NCI-H774 (cell line): Measurements from ENCODE around the gene MEIS2.
"Not testable (repeated sequence)": the region's sequence is repeated elsewhere in the genome, so short reads cannot be mapped to it uniquely, and the experiment has no call there.

Source experiments
- DNase-seq: peaks from one replicate; lab custom pipeline; 2025; lab: John Stamatoyannopoulos, UW

MEIS2 gene

GRCh38 chr15:37008205-37008604 lies 92.1 kb downstream of the MEIS2 start:
- DNase-seq: no peak

GRCh38 chr15:37007301-37007700 lies 93.0 kb downstream of the MEIS2 start:
- no peak for DNase-seq

- DNase-seq: no peak
Measured at GRCh38 chr15:37004981-37005735, 95.2 kb downstream of the MEIS2 start.

GRCh38 chr15:37004373-37004869 lies 95.9 kb downstream of the MEIS2 start:
- no peak for DNase-seq

GRCh38 chr15:37002041-37002672 lies 98.2 kb downstream of the MEIS2 start:
- no peak for DNase-seq

- DNase-seq: no peak
Measured at GRCh38 chr15:37001417-37001816, 98.9 kb downstream of the MEIS2 start.

GRCh38 chr15:36999778-37000177 lies 100.6 kb downstream of the MEIS2 start:
- no peak for DNase-seq

- DNase-seq: no peak
Measured at GRCh38 chr15:36996538-36997181, 103.7 kb downstream of the MEIS2 start.

- no peak for DNase-seq
Measured at GRCh38 chr15:36996121-36996520, 104.2 kb downstream of the MEIS2 start.

GRCh38 chr15:36994790-36995189 lies 105.6 kb downstream of the MEIS2 start:
- no peak for DNase-seq

GRCh38 chr15:36992454-36992853 lies 107.9 kb downstream of the MEIS2 start:
- no peak for DNase-seq

- no peak for DNase-seq
Measured at GRCh38 chr15:36988947-36989346, 111.4 kb downstream of the MEIS2 start.

- DNase-seq: no peak
Measured at GRCh38 chr15:36982430-36982829, 117.9 kb downstream of the MEIS2 start.

- not testable (repeated sequence) for DNase-seq
Measured at GRCh38 chr15:36980281-36980680, 120.1 kb downstream of the MEIS2 start.

- DNase-seq: no peak
Measured at GRCh38 chr15:36978625-36979024, 121.7 kb downstream of the MEIS2 start.

GRCh38 chr15:36978126-36978525 lies 122.2 kb downstream of the MEIS2 start:
- no peak for DNase-seq

- no peak for DNase-seq
Measured at GRCh38 chr15:36977659-36978058, 122.7 kb downstream of the MEIS2 start.

GRCh38 chr15:36972704-36973103 lies 127.6 kb downstream of the MEIS2 start:
- no peak for DNase-seq

GRCh38 chr15:36970522-36970921 lies 129.8 kb downstream of the MEIS2 start:
- peak; percentile 60 for DNase-seq

- no peak for DNase-seq
Measured at GRCh38 chr15:36967929-36968328, 132.4 kb downstream of the MEIS2 start.

- DNase-seq: no peak
Measured at GRCh38 chr15:36966708-36967107, 133.6 kb downstream of the MEIS2 start.

- no peak for DNase-seq
Measured at GRCh38 chr15:36965570-36966342, 134.6 kb downstream of the MEIS2 start.
